Endothelial cell of umbilical vein (primary cell): ENCODE measurements around the gene DNAH3.

Experiments
- POLR2A ChIP-seq: IDR thresholded peaks from 2 replicates; pipeline ENCODE4 v1.6.1; 2012; ENCODE audit warnings: low read depth, mild to moderate bottlenecking, control low read depth, low read length
- TF ChIP-seq, protein P1 (sequence below), 2 donors: IDR thresholded peaks; 1 replicate in 1 of 2; 2 replicates in 1 of 2; pipeline ENCODE4 v1.5.1; 2011; ENCODE audit warnings: low read length in 2 of 2, mild to moderate bottlenecking in 2 of 2, moderate library complexity in 2 of 2, control low read depth in 1 of 2, inconsistent platforms in 1 of 2, low read depth in 1 of 2; ENCODE audit not compliant: insufficient read depth in 1 of 2; ENCODE audit errors: extremely low read depth in 1 of 2

- TF ChIP-seq POLR2A, result no peak
- TF ChIP-seq, protein P1, sequence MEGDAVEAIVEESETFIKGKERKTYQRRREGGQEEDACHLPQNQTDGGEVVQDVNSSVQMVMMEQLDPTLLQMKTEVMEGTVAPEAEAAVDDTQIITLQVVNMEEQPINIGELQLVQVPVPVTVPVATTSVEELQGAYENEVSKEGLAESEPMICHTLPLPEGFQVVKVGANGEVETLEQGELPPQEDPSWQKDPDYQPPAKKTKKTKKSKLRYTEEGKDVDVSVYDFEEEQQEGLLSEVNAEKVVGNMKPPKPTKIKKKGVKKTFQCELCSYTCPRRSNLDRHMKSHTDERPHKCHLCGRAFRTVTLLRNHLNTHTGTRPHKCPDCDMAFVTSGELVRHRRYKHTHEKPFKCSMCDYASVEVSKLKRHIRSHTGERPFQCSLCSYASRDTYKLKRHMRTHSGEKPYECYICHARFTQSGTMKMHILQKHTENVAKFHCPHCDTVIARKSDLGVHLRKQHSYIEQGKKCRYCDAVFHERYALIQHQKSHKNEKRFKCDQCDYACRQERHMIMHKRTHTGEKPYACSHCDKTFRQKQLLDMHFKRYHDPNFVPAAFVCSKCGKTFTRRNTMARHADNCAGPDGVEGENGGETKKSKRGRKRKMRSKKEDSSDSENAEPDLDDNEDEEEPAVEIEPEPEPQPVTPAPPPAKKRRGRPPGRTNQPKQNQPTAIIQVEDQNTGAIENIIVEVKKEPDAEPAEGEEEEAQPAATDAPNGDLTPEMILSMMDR (IDR thresholded peaks at IDR 0.05; ENCODE audit: extremely low read depth in 1 of 2, insufficient read depth in 1 of 2, low read depth in 1 of 2, low read length in 2 of 2), result no peak
Observed at GRCh38 chr16:20886320-20886719, 264.3 kb downstream of the DNAH3 start.
